ENCODE data around the gene UBE2O.

UBE2O gene

DNA sequence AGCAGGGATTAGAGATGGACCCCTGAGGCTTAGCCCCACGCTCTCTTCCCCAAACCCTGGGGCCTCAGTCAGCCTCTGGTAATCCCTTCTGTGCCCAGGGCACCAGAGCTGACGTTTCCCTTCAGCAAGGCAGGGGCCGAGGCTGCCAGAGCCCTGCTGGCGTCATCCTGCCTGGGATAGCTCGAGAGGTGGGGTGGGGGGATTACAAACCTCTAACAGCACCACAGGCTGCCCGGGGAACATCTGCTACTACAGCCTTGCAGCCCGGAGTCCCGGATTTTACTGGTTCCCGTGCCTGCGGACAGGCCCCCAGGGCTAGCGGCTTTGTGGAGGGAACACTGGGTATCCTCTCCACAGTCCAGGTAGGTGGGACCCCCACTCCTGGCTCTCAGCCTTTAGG is 14.4 kb upstream of the UBE2O start, which contains the start of gene AANAT:
TSS of gene AANAT (plus strand) at position 238 of the 400 bp plus-strand sequence. CDS start 1,144 bp downstream, outside the sequence.
- no peak for DNase-seq (ENCODE audit: low spot score)

DNA sequence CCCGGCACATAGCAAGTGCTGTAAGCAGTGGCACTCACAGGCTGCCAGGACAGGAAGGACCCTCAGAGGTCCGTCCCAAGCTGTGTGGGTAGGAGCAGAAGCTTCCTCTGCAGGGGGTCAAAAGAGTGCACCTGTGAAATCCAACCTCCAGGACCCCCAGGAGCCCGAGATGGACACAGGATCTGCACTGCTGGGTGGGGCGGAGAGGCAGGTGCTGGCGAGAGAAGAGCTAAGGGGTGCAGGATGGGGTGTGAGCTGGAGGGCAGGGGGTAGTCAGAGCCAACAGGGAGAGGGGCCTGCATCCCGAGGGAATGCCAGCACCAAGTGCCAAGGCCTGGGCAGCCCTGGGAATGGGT is 13.8 kb upstream of the UBE2O start:
- DNase-seq (ENCODE audit: low spot score) = no peak

DNA sequence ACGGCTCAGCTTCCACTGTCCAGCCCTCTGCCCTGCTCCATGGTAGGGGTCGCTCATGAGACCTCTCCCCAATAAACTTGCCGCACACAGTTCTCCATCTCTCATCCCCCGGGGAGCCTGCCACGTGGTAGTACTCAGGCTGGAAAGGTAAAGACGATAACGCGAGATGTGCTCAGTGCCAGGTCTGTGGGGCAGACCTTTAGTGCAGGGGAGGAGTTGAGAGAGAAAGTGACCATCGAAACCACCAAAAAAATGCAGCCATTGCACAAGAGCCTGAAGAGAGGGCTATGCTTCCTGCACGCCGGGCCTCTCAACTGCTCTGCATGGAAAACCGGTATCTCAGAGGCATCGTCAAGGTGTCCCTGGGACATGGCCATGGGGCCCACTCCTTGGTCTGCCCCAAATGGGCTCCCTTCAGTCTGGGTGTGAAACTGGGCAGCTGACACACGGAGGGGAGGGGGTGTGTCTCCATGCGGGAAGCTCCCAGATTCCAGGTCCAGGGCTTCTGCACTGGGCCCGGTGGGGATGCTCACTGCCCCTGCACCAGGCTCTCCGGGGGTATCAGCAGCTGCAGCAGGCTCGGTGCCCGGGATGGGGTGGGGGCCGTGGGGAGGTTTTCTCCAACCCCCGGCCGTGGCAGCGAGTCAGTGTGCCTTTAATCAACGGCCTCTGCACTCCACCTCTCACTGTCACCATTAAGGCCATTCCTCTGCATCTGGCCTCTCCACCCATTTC is 9.8 kb upstream of the UBE2O start:
- no peak for DNase-seq (ENCODE audit: low spot score)

DNA sequence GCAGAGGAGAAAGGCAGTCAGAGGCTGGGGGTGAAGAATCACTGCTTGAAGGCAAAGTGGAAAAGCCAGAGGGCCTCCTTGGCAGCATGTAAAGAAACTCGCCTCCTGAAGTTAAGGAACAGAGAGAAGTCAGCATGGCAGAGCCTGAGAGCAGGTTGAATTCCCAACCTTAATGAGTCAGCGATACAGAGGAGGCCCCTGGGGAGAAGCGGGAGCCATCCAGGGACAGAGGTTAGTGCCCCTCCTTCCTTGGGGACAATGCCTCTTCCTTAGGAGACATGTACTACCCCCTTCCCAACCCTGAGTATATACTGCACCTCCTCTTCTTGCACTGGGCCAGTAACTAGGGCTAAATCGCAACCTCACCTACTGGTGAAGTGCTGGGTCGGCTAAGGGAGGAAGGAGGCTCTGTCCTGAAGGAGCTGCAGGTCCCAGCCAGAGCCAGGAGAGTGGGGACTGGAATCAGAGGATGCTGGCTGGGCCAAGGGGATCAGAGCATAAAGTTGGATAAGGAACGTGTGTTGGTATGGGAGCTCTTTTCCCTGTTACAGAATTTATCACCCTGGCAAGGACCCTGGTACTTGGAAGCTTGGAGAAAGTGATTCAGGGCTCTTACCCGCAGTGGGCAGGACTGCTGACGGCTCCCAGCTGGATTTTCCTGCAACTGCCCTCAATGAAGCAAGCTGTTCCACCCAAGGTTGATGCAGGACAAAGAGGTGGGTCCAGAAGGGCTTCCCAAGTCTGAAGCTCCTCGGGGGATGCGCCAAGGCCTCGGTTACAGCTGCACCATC is 9.0 kb upstream of the UBE2O start:
- DNase-seq (ENCODE audit: low spot score) = no peak

DNA sequence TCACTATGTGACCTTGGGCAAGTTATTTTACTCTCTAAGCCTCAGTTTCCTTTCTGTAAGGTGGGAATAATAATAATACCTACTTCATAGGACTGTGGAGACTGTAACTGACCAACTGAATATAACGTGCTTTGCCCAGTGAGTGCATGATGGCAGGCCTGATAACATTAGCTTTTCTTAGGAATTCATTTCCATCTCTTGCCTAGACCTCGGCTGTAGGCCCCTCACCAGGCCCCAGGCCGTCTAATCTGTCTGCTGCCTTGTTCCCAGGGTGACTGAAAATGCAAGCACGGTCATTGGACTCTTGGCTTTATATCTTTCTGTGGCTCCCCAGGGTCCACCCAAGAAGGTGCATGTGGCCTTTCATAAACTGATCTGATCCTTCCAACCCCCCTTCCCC is 6.7 kb upstream of the UBE2O start:
- DNase-seq (ENCODE audit: low spot score) = no peak

DNA sequence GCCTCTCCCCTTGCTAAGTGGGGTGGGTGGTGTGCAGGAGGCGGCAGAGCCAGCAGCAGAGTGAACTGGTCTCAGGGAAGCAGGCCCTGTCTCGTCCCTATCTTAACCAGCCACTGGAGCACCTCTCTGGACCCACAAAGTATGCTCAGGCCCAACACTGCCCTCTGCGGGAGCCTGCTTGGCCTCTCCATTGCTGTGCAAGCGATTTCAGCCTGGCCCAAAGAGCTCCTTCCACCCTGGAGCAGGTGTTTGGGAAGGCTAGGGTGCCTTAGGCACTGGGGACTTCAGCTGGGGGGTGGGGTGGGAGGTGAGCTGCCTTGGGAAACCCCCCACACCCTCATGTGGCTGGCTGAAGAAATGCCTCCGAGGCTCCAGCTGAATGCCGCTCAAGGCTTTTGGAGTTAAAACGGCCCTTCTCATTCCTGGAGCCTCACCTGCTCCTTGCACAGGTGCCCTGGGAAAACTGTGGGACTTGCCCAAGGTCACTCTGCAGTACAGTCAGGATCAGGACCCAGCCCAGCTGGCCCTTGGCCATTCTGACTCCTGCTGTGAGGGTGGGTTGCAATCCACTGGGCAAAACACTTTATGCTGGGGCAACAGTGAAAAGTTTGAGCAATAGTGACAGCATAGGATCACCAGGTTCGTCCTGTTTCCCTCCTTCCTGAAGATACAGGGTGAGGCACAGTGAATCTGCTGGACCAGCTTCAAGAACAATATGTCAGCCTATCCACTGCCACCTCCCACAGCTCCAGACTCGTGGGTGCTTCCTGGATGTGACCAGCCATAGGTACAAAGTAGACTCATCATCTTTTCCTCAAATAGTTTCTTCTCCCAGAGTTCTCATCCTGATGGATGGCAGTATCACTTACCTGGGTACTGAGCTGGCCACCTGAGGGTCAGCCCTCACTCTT is 5.9 kb upstream of the UBE2O start:
- DNase-seq (ENCODE audit: low spot score) = peak; percentile 78

DNA sequence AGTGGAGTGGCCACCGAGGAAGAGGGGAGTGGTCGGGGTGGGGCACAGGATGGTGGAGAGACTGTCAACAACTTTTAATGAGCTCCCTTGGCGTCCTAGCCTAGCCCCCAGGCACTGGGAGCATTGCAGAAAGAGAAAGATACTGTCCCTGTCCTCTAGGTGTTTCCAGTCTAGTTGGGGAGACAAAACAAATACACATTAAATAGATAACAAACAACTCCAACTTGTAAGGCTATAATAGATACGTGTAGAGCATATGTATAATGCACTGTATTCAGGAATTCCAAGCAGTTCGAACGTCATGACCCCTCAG is 435 bp upstream of the UBE2O start:
- no peak for DNase-seq (ENCODE audit: low spot score)

DNA sequence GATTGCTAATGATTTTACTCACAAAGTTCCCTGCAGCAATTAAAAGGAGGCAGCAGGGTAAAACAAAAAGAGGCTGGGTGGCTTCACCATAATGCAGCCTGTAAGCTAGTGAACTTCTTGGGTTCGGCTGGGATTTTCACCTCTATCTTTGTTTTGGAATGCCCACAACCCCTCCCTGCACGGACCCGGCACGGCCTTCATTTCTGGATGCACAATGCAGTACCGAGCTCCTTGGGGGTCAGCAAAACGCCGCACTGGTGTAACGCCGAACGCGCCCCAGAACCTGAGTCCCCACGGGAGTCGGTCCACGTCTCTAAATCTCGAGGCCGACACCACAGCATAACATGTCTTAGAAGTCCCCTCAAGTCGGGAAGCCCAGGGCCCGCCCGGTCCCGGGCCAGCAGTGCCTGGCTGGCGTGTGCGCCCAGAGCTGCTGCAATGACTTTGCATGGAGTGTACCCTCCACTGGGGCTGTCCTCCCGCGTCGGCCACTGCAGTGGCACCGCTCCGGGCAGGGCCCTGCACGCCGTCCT is 759 bp downstream of the UBE2O start:
- peak; percentile 62 for DNase-seq (ENCODE audit: low spot score)

DNA sequence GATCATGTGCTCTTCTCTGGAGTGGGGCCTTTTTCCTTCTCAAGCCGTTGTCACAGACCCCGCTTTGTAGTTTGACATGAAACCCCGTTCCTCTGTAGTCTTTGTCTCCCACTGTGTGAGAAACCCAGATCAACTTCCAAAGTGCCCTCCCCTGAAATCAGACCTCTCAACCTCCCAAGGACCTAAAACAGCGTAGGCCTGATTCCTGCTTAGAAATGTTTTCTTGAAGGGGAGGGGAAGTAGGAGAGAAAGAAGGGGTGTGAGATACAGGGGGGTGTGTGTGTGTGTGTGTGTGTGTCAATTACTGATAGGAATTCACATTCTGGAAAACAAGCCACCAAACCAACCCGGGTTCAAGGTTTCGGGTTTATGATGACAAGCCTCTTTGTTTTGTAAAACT is 1.4 kb downstream of the UBE2O start:
- DNase-seq (ENCODE audit: low spot score) = peak; percentile 71

DNA sequence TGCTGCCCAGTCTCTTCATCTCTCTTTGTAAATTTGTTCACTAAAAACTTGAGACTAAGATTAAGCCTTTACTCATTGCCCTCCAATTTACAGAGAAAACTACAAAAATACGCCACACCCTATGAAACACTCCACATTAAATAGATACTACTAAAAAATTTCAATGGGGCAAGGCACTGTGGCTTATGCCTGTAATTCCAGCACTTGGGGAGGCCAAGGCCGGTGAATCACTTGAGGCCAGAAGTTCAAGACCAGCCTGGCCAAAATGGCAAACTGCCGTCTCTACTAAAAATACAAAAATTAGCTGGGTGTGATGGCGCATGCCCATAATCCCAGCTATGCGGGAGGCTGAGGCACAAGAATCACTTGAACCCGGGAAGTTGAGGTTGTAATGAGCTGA is 3.8 kb downstream of the UBE2O start:
- no peak for DNase-seq (ENCODE audit: low spot score)

DNA sequence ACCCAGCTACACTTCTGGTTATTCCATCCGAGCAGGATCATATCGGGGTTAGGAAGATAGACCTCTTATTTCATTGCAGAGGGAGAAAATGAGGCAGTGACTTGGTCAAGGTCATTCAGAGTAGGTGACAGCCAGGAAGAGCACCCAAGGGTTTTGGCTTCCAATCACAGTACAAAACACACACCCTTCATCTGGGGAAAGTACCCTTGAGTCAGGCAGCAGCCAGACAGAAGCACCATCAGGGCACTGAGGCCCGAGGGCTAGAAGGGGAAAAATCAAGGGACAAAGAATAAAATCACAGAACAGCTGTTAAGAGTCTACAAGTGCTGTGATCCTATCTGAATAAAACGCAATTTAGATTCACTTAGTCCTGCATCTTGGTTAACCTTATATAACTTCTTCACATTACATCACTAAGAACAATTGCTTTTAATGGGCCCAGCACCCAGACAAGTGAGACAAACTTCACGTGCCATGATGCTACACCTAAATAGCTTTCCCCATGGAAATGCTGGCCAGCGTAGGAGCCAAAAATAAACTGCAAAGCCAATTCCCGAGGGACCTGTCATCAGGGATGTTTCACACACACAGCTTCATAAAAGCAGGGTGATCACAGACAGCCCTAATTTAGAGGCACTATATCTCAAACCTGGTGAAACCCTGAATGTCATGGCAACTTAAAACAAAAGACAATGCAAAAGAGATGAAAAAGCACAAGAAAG is 4.9 kb downstream of the UBE2O start:
- DNase-seq (ENCODE audit: low spot score) = peak; percentile 20

DNA sequence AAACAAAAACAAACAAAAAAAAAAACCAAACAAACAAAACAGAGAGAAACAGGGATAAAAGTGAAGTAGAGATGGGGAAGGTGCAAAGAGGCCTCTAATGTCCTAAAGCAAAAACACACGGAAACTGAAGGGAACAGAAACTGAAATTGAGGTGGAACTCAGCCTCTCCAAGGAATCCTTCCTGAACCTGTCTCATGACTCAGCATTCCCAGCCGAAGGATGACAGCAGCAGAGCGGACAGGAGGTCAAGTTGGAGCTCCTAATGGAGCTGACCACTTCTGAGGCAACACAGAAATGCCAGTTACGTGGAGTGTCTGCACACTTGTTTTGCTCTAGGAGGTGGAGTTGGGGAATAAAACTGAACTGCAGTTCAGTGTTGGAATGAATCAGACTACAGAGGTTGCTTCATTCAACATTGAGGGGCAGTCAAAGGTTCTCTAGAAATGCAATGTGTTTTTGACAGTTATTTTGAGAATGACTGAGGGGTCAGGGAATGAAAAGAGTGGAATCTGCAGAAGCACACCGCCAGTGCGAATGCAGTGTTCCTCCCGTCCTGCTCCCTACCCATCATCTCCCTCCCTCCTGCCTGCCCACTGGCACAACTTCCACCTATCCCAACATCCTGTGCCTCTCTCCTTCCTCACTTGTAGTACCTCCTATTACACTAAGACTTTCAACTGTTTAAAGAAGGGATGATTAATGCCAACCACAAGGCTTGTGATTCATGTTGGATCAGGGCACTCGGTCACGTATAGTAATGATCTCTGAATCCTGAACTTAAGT is 6.3 kb downstream of the UBE2O start:
- DNase-seq (ENCODE audit: low spot score) = peak; percentile 41

DNA sequence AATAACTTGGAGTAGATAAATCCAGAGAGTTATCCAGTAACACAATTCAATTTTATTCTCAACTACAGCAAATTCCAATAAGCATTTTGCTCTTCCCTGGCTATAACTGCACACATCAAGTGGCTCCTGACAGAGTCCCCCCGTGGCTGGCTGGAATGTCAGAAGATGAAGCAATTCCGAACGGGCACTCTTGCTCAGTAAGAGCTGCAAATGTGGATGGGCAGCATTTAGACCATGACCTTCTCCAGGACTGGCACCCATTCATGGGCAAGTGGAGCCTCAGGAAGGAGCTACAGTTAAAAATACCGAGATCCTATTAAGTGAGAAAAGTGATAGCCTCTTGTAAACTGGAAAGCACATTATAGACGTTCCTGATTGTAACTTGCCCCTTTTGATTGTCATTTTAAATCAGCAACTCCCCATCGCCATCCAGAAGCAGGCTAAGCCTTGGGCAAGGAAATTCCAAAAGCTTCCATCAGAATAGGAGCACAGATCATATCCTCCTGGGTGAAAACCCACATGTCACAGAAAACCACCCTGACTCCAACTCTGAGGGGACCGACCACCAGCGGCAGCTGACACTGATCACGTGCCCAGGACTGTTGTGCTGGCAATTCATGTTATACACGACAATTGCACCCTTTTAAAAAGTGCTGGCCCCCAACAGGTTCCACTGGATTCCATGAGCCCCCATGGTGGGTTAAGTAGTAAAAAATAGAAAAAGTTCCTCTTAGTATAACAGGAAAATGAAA is 7.1 kb downstream of the UBE2O start:
- no peak for DNase-seq (ENCODE audit: low spot score)

DNA sequence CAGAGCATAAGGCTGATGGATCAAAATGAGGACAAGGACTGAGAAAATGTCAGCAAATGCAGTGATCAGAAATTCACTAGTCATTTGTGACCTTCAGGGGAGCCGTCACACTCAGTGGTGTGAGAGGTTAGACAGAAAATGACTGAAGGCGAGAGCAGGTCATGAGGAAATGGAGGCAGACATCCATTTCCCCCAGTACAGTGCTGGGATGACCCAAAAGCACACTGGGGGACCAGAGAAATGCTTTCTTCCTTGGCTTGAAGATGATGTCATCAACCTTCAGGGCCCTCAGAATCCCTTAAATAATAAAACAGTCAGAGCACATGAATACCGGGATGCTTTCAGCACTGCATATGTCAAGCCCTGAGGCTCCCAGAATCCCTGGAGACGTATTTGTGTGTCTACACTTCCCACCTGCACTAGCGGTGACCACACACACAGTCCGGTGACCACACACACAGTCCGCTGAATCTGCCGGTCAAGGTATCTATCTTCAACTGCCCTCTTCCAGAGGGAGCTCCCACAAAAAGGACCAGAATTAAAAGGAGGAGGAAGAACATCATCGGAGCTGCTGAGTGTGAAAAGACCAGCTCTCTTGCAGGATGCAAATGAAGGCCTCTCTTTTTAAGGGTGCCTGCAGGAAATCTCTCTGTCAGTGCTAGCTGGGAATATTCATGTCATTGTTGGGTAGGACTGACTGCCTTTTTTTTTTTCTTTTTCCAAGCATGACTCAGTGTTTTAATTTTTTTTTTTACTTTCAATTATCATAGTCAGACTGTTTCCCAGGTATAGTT is 8.2 kb downstream of the UBE2O start:
- peak; percentile 23 for DNase-seq (ENCODE audit: low spot score)

DNA sequence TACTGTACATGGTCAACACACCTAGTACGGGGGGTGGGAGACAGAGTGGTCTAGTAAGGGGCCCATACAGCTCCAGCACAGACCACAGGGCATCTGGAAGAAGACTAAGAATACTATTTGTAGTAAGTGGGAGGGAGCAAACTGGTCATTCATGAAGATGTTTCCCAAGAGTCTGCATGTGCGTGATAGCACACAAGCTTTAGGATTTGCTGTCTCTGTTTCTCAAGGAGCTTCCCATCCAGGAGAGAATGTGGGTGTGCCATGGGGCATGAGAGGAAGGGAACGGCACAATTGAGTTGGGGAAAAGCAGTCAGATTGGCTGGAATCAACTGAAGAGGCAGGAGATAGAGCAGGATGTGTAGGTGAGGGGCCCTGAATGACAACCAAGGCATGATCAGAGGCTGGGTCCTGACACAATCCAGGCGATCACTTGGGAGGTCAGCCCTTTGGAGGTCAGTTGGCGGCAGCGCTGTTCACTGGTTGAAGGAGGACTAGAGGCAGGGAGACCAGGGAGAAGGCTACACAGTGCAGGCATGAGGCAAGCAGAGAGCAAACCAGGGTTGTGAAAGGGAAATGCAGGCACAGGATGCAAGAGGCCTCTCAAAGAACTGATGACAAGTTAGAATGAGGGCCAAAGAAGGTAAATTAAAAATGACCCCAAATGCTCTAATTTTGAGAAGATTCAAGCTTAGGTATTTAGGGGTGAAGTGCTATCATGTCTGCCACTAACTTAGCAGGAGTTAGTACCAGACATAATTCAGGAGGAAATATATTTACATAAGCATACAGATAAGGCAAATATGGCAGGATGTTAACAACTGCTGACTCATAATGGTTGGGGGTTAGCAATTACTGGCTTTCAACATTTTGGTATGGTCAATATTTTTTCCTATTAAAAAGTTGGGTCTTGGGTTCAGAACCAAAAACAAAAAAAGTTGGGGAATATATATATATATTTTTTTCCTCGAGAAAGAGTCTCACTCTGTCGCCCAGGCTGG is 10.3 kb downstream of the UBE2O start:
- peak; percentile 19 for DNase-seq (ENCODE audit: low spot score)

DNA sequence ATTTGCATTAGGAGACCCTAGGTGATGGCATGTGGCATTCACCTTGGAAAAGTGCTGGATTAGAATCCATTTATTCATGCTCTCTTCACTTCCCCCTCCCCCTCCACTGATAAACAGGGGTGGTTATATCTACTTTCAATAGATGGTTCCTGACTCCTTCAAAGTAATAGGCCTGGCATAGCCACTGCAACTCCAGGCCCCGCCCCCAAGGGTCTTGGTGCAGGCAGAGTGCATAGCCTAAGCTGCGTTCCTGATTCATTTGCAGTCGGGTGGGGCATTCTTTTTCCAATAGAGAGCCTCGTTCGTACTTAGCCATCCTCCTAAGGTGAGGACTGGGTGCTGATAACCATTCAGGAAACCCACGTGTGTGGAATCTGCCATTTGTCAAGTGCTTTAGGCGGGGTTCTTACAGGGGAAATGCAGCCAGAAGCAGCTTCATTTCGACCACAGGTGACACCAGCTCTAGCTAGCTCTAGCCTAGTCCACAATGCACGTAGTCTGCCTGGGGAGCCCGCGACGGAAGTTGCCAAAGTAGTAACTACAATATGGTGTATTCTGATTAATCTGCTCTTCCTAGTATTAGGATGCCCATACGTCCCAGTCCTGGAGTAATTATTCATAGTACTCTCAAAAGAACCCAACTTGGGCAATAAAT is 11.1 kb downstream of the UBE2O start:
- peak; percentile 39 for DNase-seq (ENCODE audit: low spot score)

DNA sequence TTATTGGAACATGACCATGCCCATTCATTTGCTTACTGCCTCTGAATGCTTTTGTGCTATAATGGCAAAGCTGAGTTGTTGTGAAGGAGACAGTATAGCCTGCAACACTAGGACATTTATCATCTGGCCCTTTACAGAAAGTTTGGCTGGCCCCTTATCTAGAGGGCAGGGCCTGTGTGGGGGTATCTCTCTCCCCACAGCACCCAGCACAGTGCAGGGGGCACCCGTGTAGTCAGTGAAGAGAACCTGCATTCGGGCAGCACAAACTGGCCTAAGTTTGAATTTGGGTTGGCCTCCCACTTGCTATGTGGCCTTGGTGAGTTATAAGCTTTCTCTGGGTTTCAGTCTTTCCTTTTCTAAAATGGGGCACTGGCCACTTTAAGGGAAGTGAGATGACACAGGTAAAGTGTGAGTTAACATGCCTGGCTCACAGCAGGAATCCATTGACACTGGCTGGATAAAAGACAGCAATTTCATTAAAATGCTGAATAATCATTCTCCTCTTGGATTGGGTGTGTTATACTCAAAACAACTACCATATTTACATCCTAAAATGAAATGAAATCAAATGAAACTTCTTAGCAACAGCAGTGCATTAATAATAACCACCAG is 12.1 kb downstream of the UBE2O start:
- DNase-seq (ENCODE audit: low spot score) = peak; percentile 53

All from hematopoietic multipotent progenitor cell treated with erythropoietin and hydrocortisone succinate and interleukin-3 and kit ligand, for 17 days (in vitro differentiated cells).